Fibroblast of the conjunctiva (primary cell): Measurements from ENCODE around the gene PTEN.
"Not testable (repeated sequence)": the region's sequence is repeated elsewhere in the genome, so short reads cannot be mapped to it uniquely, and the experiment has no call there.

Experiments
- DNase-seq: peaks from one replicate; pipeline ENCODE4 v3.0.0-alpha.2; 2010; ENCODE audit warnings: low read depth

The PTEN gene

DNA sequence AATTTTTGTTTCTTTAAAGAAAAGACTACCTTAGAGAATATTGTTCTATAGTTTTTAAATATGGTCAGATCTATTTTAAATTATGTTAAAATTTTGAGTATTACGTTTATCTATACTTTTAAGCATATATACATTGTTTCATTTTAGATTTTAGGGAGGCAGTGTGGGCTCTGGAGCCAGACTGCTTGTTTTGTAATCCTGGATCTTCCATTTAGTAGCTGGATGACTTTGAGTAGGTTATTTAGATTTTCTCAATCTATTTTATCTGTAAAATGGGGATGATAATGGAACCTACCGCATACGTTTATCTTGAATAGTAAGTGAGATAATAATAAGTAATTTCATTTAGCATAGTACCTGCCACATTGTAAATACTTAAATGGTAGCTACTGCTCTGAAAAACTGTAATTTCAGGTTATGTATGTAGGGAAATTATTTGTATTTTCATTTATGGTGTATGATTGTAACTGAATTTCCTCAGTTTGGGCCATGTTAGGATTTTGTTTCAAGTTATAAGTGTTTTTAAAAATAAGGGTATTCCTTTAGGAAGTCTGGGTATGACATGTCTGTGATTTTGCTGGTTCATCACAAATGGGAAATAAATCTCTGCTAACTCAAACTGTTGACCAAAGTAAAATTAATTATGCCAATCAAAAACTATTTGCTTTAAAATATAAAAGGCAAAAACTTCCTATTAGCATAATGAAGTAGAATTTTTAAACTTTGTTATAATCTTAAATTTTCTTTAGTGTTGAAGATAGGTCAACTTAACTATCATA is 6.5 kb downstream of the PTEN start:
- DNase-seq, result no peak

DNA sequence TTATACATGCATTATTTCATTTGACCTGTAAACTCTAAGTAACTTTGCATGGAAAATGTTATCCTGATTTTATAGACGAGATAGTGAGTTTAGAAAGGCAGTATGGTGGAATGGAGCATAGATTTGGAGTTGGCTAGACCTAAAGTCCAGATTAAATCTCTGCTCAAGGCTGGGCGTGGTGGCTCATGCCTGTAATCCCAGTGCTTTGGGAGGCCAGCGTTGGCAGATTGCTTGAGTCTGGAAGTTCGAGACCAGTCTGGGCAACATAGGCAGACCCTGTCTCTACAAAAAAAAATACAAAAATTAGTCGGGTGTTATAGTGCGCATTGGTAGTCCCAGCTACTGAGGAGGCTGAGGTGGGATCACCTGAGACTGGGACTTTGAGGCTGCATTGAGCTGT is 9.4 kb downstream of the PTEN start:
- no peak for DNase-seq

DNA sequence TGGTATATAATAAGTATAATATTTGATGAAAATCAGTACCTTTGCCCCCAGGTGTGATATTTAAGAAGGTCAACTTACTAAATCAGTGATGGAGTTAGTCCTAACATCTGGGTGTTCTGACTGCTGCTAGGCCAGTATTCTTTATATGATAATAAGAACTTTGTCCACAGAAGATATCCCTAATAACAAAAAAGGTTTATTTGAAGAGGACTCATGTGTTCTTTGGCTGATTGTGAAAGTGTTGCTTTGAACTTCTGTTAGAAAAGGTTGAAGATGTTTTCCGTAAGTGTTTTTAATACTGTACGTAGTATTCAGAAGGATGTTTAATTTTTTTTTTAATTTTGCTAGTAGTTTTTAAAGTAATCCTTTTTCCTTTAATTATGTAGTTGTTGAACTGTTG is 10.2 kb downstream of the PTEN start:
- DNase-seq, result no peak

DNA sequence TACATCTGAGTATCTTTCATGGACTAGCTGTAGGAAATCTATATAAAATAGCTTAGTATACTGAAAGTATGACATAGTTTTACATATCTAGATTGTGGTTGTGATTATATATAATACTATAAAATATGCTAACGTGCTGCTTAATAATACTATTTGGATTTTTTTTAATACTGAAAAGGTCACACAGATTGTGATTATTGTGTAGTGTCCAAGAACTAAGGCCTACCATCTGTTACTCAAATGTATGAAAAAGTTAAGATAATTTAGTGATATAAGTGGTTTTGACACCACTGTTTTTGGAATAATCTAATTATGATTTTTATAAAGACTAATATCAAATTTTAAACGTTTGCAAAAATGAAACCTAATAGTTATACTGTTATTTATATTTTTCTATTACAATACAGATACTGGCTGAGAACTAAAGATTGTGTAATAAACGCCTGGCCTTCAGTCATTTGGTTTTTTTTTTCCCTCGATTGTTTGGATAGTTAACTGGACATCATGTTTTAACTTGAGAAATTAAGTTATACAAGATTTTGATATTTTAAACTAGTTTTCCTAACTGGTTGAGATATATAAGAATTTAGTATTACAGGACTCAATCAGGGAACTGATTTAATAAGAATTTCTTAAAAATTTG is 12.6 kb downstream of the PTEN start:
- DNase-seq, result no peak

DNA sequence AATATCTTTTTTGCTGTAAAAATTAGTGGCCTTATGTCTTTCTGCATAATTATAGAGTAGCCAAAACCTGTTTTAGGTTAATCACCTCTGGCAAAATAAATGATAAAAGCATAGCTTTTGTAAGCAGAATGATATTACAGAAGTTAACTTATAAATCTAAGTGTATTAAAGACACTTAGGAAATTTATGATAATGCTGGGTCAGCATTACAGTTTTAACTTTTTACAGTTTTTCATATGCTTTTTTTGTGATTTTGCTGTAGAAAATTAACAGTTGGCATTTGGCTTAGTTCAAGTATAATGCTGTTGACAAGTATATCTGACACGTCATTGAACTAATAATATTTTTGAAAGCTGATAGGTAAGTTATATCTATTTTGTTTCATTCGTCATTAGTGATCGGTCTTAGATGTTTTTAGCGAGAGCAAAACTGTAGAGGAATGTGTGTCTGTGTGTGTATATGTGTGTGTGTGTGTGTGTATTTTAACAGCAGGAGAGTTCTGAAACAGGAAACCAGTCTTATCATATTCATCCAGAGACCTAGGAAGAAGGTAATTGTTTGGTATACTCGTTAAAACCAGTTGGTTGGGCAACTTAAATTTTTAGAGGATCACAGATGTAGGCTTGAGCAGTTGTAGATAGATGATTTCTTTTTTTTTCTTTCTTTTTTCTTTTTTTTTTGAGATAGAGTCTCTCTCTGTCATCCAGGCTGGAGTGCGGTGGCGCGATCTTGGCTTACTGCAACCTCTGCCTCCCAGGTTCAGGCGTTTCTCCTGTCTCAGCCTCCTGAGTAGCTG is 15.4 kb downstream of the PTEN start:
- no peak for DNase-seq

DNA sequence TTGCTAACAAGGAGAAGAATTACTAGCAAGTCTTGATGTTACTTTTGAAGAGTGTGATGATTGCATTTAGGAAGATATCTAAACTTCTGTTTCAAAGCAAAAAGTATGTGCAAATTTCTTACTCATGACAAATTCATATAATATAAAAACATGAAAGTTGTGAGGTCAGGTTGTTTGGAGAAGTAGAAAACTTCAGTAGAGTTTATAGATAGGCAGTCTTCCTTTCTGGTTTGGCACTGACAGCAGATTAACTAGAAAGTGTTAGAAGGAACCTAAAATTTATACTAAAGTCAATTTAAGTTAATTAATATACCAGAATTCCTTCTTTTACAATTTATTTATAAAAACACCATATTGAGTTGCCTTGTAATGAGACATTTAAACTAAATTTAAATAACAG is 16.9 kb downstream of the PTEN start:
- no peak for DNase-seq

DNA sequence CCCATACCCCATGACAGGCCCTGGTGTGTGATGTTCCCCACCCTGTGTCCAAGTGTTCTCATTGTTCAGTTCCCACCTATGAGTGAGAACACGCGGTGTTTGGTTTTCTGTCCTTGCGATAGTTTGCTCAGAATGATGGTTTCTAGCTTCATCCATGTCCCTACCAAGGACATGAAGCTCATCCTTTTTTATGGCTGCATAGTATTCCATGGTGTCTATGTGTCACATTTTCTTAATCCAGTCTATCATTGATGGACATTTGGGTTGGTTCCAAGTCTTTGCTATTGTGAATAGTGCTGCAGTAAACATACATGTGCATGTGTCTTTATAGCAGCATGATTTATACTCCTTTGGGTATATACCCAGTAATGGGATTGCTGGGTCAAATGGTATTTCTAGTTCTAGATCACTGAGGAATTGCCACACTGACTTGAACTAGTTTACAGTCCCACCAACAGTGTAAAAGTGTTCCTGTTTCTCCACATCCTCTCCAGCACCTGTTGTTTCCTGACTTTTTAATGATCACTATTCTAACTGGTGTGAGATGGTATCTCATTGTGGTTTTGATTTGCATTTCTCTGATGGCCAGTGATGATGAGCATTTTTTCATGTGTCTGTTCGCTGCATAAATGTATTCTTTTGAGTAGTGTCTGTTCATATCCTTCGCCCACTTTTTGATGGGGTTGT is 18.1 kb downstream of the PTEN start:
- DNase-seq, result not testable (repeated sequence)

DNA sequence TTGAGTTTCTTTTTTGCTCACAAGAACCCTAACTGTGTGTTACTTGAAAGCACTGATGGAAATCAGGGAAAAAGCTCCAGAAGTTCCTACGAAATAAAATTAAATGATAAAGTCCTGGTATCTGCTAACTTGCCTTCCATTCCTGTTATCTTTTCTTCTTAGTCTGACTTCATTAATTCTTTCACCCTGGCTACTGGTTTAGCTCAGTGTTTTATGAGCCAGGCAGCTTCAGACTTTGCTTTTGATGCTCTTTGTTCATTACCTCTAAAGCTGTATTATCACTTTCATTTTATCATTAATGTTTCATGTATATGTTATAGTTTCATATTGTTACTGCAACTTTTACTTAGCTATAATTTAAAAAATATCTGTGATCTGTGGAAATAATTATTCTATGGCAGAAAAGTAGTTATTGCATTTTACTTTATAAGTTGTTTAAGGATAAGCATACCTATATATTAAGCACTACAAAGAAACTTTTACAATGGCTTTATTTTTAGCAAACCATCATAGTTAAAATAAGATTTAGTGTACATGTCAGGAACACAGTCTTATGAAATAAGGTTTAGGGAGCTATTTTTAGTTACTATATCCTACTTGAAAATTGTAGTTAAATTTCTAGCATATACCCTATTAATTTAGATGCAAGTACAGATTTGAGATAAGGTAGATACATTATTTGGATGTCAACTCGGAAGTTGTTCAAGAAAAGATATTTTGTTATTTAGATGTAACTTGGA is 19.3 kb downstream of the PTEN start:
- no peak for DNase-seq

DNA sequence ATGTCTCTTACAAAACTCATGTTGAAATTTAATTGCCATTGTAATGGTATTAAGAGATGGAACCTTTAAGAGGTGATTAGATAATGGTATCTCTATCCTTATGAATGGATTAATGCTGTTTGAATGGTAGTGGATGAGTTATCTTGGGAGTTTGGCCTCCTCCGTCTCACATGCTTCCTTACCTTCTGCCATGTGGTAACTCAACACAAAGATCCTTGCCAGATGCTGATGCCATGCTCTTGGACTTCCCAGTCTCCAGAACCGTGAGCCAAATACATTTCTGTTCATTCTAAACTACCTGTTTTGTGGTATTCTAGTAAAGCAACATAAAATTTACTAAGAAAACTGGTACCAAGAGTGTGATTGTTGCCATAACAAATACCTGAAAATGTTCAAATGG is 23.2 kb downstream of the PTEN start:
- no peak for DNase-seq

DNA sequence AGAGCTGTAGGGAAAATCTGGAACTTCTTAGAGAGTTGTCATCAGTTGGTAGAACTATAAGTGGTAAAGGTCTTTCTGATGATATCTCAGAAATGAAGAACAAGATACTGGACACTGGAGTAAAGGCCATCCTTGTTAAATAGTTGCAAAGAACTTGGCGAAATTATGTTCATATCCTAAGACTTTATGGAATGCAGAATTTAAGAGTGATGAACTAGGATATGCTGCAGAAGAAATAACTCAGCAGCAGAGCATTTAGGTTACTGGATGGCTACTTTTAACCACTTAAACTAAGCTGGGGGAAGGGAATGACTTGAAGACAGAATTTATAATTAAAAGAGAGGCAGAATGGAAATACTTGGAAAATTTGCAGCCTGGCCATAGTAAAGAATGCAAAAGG is 23.7 kb downstream of the PTEN start:
- DNase-seq, result no peak

DNA sequence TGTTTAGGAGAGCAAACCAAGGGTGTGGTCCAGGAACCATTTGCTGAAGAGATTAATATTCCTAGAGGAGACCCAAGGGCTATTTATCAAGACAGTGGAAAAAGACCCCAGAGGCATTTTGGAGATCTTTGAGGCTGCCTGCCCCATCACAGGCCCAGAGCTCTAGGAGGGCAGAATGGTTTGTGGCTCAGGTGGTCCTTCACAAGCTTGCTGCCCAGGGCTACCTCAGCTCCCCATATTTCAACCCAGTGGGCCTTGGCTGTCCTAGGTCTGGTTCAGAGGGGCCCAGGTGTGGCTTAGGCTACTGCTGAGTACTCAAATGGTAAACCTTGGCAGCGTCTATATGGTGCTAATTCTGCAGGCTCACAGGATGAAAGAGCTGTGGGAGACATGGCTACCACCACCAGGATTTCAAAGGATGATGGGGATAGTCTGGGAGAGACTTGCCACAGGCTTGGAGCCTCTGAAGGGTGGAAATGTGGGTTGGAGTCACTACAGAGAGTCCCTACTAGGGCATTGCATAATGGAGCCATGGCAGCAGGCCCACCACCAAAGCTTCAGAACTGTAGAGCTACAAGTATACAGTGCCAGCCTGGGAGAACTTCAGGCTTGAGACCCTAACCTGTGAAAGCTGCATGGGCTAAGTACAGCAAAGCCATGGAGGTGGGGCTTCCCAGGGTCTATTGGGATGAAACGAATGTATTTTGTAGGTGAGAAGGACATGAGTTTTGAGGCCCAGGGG is 24.3 kb downstream of the PTEN start:
- DNase-seq, result no peak

DNA sequence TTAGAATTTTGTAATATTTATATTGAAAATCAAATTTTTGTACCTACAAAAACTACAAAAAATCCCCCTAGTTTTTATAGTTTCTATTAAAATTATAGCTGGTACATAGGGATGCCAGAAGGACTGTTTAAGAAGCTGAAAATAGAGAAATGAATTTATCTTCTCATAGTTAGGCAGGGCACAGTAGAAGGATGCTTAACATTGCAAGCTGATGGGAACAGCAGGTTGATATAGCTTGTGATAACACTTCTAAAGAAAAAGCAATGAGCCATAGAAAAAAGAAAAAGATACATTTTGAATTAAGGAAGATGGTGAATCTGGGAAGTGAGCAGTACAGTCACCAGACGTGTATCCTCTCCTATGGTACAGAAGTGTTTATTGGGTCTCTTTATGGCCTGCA is 32.0 kb downstream of the PTEN start:
- DNase-seq, result no peak

DNA sequence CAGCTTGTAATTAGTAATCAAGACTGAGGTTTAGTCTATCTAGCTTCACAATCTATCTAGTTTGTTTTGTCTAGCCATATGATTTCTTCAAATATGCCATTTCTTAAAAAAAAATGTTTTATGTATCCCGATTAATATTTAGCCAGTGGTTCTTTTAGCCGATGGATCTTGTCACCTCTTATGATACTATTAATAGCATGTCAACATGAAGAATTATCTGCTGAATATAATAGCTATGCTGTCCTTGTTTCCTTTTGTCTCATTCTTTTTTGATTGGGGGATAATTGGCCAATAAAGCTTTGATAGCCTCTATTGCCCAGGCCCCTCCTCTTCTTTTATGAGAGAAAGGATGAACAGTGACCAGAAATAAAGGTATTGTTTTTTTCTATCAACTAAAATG is 32.8 kb downstream of the PTEN start:
- DNase-seq, result no peak

DNA sequence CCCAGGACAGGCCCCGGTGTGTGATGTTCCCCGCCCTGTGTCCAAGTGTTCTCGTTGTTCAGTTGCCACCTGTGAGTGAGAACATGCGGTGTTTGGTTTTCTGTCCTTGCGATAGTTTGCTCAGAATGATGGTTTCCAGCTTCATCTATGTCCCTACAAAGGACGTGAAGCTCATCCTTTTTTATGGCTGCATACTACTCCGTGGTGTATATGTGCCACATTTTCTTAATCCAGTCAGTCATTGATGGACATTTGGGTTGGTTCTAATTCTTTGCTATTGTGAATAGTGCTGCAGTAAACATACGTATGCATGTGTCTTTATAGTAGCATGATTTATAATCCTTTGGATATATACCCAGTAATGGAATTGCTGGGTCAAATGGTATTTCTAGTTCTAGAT is 34.5 kb downstream of the PTEN start:
- not testable (repeated sequence) for DNase-seq

DNA sequence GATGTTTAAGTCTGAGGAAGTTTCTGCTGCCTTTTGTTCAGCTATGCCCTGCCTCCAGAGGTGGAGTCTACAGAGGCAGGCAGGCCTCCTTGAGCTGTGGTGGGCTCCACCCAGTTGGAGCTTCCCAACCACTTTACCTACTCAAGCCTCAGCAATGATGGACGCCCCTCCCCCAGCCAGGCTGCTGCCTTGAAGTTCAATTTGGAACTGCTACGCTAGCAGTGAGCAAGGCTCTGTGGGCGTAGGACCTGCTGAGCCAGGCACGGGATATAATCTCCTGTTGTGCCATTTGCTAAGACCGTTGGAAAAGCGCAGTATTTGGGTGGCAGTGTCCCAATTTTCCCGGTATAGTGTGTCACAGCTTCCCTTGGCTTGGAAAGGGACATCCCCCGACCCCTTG is 40.0 kb downstream of the PTEN start:
- DNase-seq, result not testable (repeated sequence)

DNA sequence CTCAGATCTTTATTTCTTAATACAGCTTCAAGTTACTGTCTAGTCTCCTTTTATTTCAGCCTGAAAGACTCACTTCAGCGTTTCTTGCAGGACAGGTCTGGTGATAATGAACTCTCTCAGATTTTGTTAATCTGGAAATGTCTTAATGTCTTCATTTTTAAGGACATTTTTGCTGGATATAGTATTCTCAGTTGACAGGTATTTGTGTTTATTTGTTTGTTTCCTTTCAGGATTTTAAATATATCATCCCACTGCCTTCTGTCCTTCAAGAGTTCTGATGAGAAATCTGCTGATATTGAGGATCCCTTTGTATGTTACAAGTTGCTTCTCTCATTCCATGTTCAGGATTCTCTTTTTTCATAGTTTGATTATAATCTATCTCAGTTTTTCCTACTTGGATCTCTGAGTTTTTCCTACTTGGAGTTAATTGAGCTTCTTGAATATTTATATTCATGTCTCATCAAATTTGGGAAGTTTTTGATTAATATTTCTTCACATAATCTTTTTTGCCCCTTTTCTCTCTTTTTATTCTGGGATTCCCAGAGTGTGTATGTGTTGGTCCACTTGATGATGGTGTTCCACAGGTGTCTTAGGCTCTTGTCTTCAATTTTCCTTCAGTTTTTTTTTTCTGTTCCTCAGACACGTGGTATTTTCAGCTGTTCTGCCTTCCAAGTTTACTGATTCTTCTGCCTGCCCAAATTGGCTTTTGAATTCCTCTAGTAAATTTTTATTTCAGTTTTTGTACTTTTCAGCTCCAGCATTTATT is 49.9 kb downstream of the PTEN start:
- no peak for DNase-seq

DNA sequence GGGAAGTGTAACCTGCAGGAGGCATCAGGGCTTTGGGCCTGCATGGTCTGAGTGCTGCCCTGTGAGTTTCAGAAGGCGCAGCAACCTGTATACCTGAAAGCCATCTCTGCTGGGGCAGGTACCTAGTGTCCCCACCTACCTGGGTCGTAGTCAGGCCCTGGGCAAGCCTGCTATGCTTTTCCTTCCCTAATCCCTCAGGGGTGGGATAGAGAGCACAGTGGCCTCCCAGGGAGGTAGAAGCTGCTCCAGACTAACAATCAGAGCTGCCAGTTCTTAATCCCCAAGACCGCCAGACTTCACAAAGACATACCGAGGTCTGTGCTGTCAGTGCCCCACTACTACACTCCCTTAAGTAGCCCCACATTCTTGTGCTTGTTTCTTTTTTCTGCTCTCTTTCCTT is 52.0 kb downstream of the PTEN start:
- DNase-seq, result no peak

DNA sequence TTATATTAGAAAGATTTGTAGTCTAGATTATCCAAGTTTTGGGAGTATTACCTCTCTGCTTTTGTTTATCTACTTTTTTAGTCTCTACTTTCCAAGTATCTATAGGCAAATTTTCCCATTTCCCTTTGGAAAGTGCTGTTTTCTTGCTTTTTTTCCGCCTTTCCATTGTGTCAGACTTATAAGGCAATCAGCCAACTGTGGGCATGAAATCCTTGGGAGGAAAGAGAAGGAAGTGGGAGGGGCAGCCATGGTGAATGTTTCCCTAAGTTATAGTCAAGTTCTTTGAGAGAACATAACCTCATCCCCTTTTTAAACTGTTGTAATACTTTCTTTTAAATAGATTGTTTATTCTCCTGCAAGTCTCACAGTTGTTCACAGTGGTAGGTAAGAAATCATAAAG is 52.6 kb downstream of the PTEN start:
- no peak for DNase-seq

DNA sequence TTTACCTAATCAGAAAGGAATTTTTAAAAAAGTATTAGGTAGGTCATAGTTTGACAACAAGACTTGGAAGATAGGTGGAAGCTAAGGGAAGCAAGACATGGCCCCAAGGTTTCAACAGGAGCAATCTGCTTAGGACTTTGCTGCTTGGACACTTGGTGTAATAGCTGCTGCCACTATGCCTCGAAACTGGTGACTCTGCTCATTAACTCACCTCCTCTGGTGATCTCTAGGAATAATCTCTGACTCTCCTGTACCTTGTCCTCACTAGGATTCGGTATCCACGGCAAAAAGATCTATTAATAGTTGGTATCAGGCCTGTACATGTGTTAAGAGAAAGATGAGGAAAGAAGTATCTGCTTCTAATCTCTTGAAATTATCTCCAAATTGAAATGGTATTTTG is 53.1 kb downstream of the PTEN start:
- DNase-seq, result no peak

DNA sequence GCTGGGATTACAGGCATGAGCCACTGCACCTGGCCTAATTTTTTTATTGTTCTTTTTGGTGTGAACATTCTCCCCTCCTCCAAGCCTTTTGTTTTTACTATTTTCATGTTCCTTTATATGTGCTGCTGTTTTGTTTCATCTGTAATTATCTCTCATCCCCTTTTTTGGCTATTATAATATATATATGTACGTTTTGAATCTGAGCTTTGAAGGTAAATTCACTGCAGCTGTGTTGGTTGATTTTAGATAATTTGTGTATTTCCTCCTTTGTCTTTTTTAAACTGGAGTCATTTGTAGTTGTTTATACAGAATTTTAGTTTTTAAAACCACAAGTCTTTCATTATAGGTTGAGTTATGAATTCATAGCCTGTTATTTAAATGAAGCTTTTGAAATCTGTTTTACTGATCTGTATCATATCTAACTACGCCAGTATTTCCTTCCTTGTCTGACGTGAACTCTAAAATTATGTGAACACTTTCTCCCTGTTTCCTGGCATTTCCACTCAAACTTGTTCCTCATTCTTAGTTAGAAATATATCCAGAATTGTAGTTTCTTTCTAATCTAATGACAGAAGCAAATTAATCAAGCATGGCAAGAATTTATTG is 54.9 kb downstream of the PTEN start:
- no peak for DNase-seq
